Putamen (tissue), 1 donor: ENCODE data around the gene NAV1.

Source experiments
- DNase-seq: peaks from one replicate; pipeline ENCODE4 v3.0.0-alpha.2; 2016; ENCODE audit warnings: low spot score

NAV1 gene

DNA sequence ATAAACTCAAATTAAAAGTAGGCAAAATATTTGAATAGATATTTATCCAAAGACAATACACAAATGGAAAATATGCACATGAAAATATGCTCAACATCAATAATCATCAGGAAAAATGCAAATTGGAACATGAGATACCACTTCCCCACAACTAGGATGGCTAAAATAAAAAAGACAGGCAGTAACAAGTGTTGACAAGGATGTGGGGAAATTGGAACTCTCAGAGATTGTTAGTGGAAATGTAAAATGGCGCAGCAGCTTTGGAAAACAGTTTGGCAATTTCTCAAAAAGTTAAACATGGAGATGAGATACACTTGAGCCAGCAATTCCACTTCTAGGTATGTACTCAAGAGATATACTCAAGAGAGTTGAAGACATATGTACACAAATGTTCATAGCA is 48.8 kb downstream of the NAV1 start:
- no peak for DNase-seq
